Natural killer cell treated with Interleukin-12 subunit alpha and Interleukin-12 subunit beta and Interleukin-15 and Interleukin-18, amount 100 ng/mL, for 72 hours (primary cell): ENCODE measurements around the gene ZFAND3. TPM values are rescaled to one million over a fixed set of nuclear protein-coding genes. Genes with fewer than 3 reads are reported as not detected.
"Not testable (repeated sequence)": the region's sequence is repeated elsewhere in the genome, so short reads cannot be mapped to it uniquely, and the experiment has no call there.

ENCODE experiments used
- ATAC-seq, 2 donors: fragments of 150-1000 bp; cut with Tn5 transposase in 1 of 2; sonication (Bioruptor Pico), chemical (Tn5 transposase) in 1 of 2; 2 replicates each; pipeline ENCODE4 v1.10.0; 2021
- DNase-seq: peaks from one replicate; pipeline ENCODE4 v3.0.0; 2022; ENCODE audit warnings: low spot score
- H3K27ac Mint-ChIP-seq, 2 donors: 1 replicate in 1 of 2; 2 replicates in 1 of 2; pipeline ENCODE4 v1.8.0; 2022; ENCODE audit warnings: mixed read lengths in 2 of 2, mild to moderate bottlenecking in 1 of 2, moderate library complexity in 1 of 2
- H3K27me3 Mint-ChIP-seq, 2 donors: 1 replicate in 1 of 2; 2 replicates in 1 of 2; pipeline ENCODE4 v1.8.0; 2022; ENCODE audit warnings: mixed read lengths in 2 of 2
- H3K36me3 Mint-ChIP-seq: one replicate; pipeline ENCODE4 v1.8.0; 2022; ENCODE audit warnings: mixed read lengths
- H3K4me1 Mint-ChIP-seq, 2 donors: 1 replicate in 1 of 2; 2 replicates in 1 of 2; pipeline ENCODE4 v1.8.0; 2022; ENCODE audit warnings: low read depth in 2 of 2, mixed read lengths in 2 of 2, mild to moderate bottlenecking in 1 of 2
- H3K4me3 Mint-ChIP-seq: one replicate; pipeline ENCODE4 v1.8.0; 2022; ENCODE audit warnings: mixed read lengths
- H3K9me3 Mint-ChIP-seq: 2 replicates; pipeline ENCODE4 v1.8.0; 2022; ENCODE audit warnings: mixed read lengths
- total RNA-seq, 2 donors: library from RNA; stranded (reverse); gene quantifications; one replicate each; pipeline ENCODE4 v1.2.3, GENCODE V29; 2022

ZFAND3 gene
- total RNA-seq, 2 donors from 2014 or later, result 51.0 to 100 TPM

GRCh38 chr6:38033442-38033982 is 214.0 kb downstream of the ZFAND3 start:
- Mint-ChIP-seq H3K36me3 (no peaks in the 10 kb centered on the region), H3K4me1 (peaks cover 55 to 68% of the 10 kb centered on the region in 2 donors), H3K27ac (no peak overlapping the region), H3K9me3 (no peaks in the 10 kb centered on the region), H3K27me3 (no peaks in the 10 kb centered on the region), H3K4me3 (no peak overlapping the region)
- ATAC-seq (no peak), DNase-seq (no peak)

- Mint-ChIP-seq H3K27me3 (no peaks in the 10 kb centered on the region), H3K36me3 (no peaks in the 10 kb centered on the region), H3K27ac (peak overlapping the region; percentile 28 to 66), H3K4me1 (peaks cover 51 to 63% of the 10 kb centered on the region in 2 donors), H3K9me3 (no peaks in the 10 kb centered on the region), H3K4me3 (peak overlapping the region; percentile 62)
- DNase-seq, result no peak
- ATAC-seq, result no peak
Observed at GRCh38 chr6:38034274-38034914, 214.9 kb downstream of the ZFAND3 start.

GRCh38 chr6:38035478-38035877 is 216.0 kb downstream of the ZFAND3 start:
- Mint-ChIP-seq H3K4me3 (peak overlapping the region; percentile 62), H3K27ac (peak overlapping the region; percentile 28 to 66), H3K9me3 (no peaks in the 10 kb centered on the region), H3K27me3 (no peaks in the 10 kb centered on the region), H3K4me1 (peaks cover 47 to 57% of the 10 kb centered on the region in 2 donors), H3K36me3 (no peaks in the 10 kb centered on the region)
- no peak for DNase-seq
- no peak for ATAC-seq

GRCh38 chr6:38039502-38039901 is 220.0 kb downstream of the ZFAND3 start:
- Mint-ChIP-seq H3K27me3 (no peaks in the 10 kb centered on the region), H3K9me3 (no peaks in the 10 kb centered on the region), H3K36me3 (no peaks in the 10 kb centered on the region), H3K4me3 (no peak overlapping the region), H3K4me1 (peaks cover 36 to 45% of the 10 kb centered on the region in 2 donors), H3K27ac (no peak overlapping the region)
- ATAC-seq (no peak), DNase-seq (no peak)

DNA sequence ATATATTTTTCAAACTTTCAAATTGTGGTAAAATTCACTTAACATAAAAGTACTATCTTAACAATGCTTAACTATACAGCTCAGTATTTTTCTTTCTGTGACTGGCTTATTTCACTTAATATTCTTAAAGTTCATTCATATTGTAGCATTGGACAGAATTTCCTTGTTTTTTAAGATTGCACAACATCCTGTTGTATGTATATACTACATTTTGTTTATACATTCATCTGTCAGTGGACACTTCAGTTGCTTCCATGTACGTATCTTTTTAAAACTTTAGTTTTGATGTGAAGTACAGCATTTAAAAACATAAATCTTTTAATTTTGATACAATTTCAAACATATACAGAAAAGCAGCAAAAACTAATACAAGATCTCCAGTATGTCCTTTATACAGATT is 220.7 kb downstream of the ZFAND3 start:
- Mint-ChIP-seq H3K27me3 (no peaks in the 10 kb centered on the region), H3K36me3 (no peaks in the 10 kb centered on the region), H3K4me1 (peaks cover 34 to 43% of the 10 kb centered on the region in 2 donors), H3K27ac (no peak overlapping the region), H3K9me3 (no peaks in the 10 kb centered on the region), H3K4me3 (no peak overlapping the region)
- ATAC-seq, result no peak
- no peak for DNase-seq

DNA sequence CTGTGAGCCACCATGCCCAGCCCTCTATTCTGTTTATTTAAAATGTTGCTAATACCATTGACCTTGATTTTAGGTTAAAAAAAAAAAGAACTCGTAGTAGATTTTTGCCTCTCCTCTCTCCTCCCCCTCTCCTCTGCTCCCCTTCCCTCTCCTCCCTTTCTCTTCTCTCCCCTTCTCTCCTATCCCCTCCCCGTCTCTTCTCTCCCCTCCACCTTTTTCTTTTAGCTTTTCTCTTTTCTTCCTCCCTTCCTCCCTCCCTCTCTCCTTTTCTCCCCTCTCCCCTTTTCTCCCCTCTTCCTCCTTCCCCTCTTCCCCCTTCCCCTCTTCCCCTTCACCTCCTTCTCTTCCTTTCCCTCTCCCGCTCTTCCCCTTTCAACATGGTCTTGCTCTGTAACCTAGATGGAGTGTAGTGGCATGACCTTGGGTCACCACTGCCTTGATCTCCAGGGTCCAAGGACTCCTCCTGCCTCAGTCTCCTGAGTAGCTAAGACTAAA is 223.8 kb downstream of the ZFAND3 start:
- no peaks in the 10 kb centered on the region for H3K9me3 Mint-ChIP-seq
- H3K27me3 Mint-ChIP-seq, result no peaks in the 10 kb centered on the region
- H3K4me3 Mint-ChIP-seq, result no peak overlapping the region
- no peak overlapping the region for H3K27ac Mint-ChIP-seq
- ATAC-seq (no peak), DNase-seq (no peak)
- peaks cover 17 to 26% of the 10 kb centered on the region in 2 donors for H3K4me1 Mint-ChIP-seq
- no peaks in the 10 kb centered on the region for H3K36me3 Mint-ChIP-seq

DNA sequence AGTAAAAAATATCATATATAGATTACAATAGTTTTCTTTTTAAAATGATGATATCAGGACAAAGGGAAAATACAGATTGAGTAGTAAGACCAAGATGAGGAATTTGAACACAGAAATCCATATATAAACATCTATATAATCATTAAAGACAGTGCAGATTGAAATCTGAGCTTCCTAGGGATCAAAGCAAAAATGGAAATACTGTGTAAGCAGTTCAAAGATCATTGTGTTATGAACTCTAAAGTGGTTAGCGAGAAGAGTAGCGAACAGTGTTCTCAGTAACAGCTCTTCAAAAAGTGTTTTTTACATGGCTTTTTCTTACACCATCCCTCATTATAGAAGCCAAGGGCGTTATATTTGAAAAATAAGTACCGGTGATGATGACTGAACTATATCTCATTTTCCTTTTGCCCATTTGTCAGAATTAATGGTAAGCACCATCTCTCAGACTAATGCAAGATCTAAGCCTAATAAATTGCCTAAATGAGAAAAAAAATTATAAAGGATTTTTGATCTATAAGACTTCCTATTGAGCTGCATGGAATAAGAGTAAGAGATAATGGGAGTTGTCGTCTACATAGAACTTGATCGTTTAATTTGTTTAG is 226.3 kb downstream of the ZFAND3 start:
- Mint-ChIP-seq H3K27ac (no peak overlapping the region), H3K4me3 (no peak overlapping the region), H3K9me3 (no peaks in the 10 kb centered on the region), H3K36me3 (no peaks in the 10 kb centered on the region), H3K4me1 (peaks cover 26 to 33% of the 10 kb centered on the region in 2 donors), H3K27me3 (no peaks in the 10 kb centered on the region)
- DNase-seq, result no peak
- ATAC-seq, result no peak

DNA sequence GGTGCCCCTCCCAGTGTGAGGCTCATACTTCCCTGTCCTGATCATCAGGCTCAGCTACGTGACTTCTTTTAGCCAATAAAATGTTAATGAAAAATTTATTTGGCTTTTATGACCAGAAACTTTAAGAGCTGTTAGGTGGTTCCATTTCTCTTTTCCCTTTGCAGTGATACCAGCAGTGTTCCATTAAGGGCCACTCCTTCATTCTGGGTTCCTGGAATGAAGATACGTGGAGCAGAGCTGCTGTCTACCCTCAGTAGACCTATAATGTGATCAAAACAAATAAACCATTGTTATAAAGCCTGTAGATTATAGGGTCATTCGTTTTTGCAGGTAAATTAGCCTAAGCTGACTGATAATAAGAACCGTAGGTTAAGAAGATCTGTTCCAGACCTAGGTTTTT is 228.0 kb downstream of the ZFAND3 start:
- no peaks in the 10 kb centered on the region for H3K36me3 Mint-ChIP-seq
- DNase-seq (no peak), ATAC-seq (no peak)
- H3K4me3 Mint-ChIP-seq, result no peak overlapping the region
- H3K9me3 Mint-ChIP-seq, result no peaks in the 10 kb centered on the region
- H3K27ac Mint-ChIP-seq, result no peak overlapping the region
- peaks cover 34 to 38% of the 10 kb centered on the region in 2 donors for H3K4me1 Mint-ChIP-seq
- no peaks in the 10 kb centered on the region for H3K27me3 Mint-ChIP-seq

- H3K9me3 Mint-ChIP-seq, H3K27ac Mint-ChIP-seq, H3K27me3 Mint-ChIP-seq, H3K36me3 Mint-ChIP-seq, ATAC-seq, H3K4me3 Mint-ChIP-seq, DNase-seq: not testable (repeated sequence)
- peaks cover 38 to 41% of the 10 kb centered on the region in 2 donors for H3K4me1 Mint-ChIP-seq
Observed at GRCh38 chr6:38049861-38050397, 230.4 kb downstream of the ZFAND3 start.

- Mint-ChIP-seq H3K9me3 (no peaks in the 10 kb centered on the region), H3K4me1 (peaks cover 47 to 48% of the 10 kb centered on the region in 2 donors), H3K27ac (no peak overlapping the region), H3K4me3 (no peak overlapping the region), H3K36me3 (no peaks in the 10 kb centered on the region), H3K27me3 (no peaks in the 10 kb centered on the region)
- ATAC-seq, result no peak
- DNase-seq, result no peak
Observed at GRCh38 chr6:38051819-38052434, 232.4 kb downstream of the ZFAND3 start.

- Mint-ChIP-seq H3K27ac (no peak overlapping the region), H3K9me3 (no peaks in the 10 kb centered on the region), H3K4me1 (peaks cover 49 to 51% of the 10 kb centered on the region in 2 donors), H3K36me3 (no peaks in the 10 kb centered on the region), H3K4me3 (no peak overlapping the region), H3K27me3 (no peaks in the 10 kb centered on the region)
- DNase-seq (no peak), ATAC-seq (no peak)
Observed at GRCh38 chr6:38054527-38055202, 235.1 kb downstream of the ZFAND3 start.

DNA sequence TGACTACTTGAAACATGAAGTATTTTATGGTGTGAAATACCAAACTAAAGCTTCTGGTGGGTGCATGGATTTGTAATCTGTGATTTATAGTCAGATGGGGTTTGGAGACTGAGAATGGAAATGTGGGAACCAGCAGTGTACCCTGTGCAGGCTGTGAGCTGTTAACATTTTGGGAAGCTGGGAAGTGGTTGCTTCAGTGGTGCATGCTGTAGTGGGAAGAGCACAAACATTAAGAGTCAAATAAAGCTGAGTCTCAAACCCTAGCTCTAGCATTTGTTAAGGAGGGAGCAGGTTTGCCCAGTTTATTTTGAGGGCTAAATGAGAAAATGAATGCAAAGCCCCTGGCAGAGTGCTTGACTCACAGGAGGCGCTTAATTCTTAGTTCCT is 235.7 kb downstream of the ZFAND3 start:
- H3K9me3 Mint-ChIP-seq, result no peaks in the 10 kb centered on the region
- ATAC-seq (no peak), DNase-seq (no peak)
- peaks cover 48 to 50% of the 10 kb centered on the region in 2 donors for H3K4me1 Mint-ChIP-seq
- H3K36me3 Mint-ChIP-seq, result no peaks in the 10 kb centered on the region
- H3K4me3 Mint-ChIP-seq, result no peak overlapping the region
- no peaks in the 10 kb centered on the region for H3K27me3 Mint-ChIP-seq
- H3K27ac Mint-ChIP-seq, result no peak overlapping the region

DNA sequence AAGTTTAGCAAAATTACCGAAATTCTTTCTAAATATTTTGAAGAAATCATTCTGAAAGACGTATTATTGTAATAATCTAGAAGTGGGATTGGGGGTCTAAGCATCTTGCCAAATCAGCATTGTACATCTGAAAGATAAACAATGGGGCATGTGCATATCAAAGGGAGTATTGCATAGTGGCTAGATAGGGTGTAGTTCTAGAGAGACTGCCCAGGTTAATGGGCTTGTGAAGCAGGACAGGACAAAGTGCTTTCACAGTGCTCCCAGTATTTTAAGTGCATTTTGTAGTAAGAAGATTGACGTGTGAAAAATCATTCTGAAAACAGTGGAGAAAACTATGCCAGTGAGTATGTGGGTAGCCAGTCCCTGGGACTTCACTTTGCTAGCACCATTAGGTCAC is 236.8 kb downstream of the ZFAND3 start:
- Mint-ChIP-seq H3K27me3 (no peaks in the 10 kb centered on the region), H3K36me3 (peaks cover 3% of the 10 kb centered on the region), H3K4me3 (no peak overlapping the region), H3K27ac (no peak overlapping the region), H3K9me3 (no peaks in the 10 kb centered on the region), H3K4me1 (peaks cover 45% of the 10 kb centered on the region in 2 donors)
- no peak for ATAC-seq
- no peak for DNase-seq
